HT-29 (cell line): Measurements from ENCODE around the gene PUSL1. TPM values are rescaled to one million over a fixed set of nuclear protein-coding genes. Genes with fewer than 3 reads are reported as not detected.

Experiments used
- DNase-seq: peaks from one replicate; pipeline ENCODE4 v3.0.0-alpha.2; 2015; ENCODE audit warnings: low spot score
- total RNA-seq: library from RNA; depleted of rRNA; stranded (reverse); fragments of >200 nt; shearing (Covaris generic); gene quantifications from 2 replicates; pipeline ENCODE4 v1.2.3, GENCODE V29; 2014

Gene PUSL1
- total RNA-seq, 1 experiment from 2014 or later: 152 TPM

DNA sequence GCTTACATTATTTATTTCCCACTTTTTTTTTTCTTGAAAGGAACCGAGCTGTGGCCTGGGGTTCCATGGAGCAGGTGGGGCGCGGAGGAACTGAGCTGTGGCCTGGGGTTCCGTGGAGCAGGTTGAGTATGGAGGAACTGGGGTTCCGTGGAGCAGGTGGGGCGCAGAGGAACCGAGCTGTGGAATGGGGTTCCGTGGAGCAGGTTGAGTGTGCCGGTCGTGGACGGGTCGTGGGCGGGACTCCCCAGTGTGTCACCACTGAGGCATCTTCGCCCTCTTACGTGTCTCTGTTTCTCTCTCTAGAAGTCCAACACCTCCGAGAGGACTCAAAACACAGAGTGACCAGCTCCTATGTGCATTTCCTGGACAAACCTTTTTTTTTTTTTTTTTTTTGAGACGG, 29.4 kb upstream of the PUSL1 start:
- DNase-seq: no peak

DNA sequence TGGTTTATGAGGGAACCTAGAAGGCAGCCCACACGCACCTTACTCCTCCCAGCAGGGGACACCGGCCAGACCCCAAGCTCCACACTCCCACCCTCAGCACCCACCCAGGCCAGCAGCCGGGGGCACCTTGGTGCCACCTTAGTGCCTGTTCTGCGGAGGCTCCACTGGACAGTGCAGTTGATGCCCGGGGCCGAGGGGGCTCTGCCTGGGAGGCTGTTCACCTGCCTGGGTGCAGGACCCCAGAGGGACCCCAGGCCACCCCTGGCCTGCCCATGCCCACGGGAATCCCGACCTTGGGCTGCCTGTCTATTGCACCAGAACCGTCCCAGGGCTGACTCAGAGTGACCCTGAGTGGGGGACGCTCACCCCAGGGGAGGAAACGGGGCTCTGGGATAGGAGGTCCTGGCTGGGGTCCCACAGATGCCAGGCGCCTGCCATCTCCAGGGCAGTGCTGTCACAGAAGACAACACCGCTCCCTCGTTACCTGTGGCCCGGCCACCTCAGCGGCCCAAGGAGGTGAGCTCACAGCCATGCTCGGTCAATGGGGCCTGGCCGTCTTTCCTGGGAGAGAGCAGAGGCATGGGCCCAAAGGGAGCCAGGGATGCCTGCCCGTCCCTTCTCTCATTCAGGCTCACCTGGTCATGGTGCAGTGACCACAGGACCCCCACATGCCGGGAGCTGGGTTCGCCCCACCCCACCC, 27.5 kb upstream of the PUSL1 start:
- no peak for DNase-seq

DNA sequence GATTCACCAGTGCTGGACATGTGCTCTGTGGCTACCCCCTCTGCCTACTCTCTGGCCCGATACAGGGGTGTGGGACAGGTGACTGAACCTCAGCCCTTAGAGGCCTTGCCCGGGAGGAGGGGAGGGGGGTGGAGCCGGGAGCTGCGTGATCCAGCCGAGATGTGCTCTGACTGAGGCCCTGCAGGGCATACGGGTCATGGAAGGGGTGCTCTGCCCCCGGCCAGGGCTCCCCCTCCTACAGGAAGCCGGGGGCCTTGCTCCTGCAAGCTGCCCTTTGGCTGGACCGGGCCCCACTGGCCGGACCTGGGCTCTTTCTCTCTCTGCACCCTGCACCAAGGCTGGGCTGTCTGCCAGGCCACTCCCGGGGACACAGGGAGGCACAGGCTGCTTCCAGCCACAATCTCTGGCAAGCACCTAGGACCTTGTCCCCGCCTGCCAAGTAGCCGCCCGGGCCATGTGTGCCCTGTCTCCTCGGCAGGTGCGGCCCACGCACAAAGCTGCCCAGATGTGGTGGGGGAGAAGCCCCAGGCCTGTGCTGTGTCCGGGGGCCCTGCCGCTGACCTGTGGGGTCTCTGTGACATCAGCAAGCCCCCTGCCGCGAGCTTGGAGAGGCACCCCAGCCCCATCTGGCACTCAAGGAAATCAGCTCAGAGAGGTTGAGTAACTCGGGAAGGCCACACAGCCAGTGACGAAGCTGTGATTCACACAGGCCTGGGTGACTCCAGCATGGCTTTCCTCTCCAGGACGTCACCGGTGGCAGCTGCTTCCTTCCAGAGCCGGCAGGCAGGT, 26.7 kb upstream of the PUSL1 start:
- DNase-seq: peak; percentile 58

DNA sequence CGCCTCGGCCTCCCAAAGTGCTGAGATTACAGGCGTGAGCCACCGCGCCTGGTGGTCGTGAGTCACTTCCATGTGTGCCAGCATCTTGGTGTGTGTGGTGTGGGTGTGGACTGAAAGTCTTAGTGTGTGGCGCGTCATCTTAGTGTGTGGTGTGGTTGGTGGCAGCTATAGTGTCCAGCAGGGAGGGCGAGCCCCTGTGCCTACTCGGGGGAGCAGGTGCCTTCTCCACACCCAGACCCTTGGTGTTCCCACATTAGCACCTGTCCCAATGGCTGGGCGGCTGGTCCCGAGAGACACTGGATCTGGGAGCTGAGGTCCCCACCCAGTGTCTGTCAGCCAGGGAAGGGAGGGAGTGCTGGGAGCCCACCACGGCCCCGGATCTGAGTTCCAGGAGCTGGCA, 25.4 kb upstream of the PUSL1 start:
- DNase-seq: no peak

DNA sequence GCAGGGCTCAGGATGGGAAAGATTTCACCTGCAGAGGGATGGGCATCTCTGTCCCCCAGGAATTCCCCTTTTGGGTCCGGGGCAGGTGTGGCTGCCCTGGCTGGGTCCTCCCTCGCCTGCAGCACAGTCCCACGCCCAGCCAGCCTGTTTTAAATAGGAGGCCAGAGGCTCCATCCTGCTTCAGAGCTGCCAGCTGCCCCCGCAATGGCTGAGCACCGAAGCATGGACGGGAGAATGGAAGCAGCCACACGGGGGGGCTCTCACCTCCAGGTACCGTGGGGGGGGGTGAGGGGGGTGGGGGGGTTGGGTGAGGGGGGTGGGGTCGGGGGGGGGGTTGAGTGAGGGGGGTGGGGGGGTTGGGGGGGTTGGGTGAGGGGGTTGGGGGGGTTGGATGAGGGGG, 24.6 kb upstream of the PUSL1 start:
- DNase-seq: no peak

DNA sequence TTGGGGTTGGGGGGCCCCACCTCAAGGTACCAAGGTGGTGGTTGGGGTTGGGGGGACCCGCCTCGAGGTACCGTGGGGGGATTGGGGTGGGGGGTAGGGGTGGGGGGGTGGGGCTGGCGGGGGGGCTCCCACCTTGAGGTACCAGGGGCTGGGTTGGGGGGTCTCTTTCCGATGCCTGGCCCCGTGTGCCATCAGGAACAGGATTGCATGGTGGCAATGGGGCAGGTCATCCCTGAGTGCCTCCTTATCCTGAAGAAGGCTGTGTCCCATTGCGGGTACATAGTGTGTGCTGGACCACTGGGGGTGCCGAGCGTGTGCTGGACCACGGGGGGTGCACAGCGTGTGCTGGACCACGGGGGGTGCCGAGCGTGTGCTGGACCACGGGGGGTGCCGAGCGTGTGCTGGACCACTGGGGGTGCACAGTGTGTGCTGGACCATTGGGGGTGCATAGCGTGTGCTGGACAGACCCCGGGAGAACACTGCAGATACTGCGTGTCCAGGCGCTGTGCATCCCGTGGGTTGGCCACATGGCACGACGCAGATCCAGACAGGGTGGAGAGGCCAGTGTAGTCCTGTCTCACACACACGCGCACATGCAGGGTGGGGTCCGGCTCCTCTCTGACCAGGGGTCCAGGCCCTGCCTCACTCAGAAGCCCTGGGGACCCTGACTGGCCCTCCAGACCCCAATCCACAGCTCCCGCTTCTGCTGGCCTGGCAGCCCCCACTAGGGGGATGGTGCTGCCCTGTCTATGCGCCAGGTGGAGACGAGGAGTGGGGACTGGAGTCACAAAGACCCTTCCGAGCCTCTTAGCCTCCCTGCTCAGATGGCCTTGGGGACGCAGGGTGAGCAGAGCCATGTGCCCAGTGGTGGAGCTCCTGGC, 23.9 kb upstream of the PUSL1 start:
- DNase-seq: no peak

DNA sequence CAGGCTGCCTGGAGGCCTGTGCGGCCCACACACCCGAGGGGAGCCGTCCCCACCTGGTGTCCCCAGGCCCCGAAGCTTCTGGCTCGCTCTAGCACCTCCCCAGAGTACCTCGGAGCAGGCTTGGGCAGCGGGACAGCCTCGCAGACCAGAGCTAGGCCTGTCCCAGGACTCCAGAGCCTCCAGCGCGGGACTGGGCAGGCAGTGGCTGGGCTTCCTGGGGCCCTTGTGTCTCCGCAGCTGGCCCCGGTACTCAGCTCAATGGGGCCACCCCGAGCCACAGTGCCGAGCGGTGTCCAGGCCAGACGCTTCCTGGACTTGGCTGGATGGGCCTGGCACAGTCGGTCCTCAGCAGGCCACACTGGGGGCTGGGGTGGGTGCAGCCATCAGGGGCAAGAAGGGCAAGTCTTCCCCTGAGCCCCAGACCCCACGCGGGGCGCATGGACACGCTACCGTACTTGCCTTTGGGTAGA, 23.3 kb upstream of the PUSL1 start:
- DNase-seq: no peak

DNA sequence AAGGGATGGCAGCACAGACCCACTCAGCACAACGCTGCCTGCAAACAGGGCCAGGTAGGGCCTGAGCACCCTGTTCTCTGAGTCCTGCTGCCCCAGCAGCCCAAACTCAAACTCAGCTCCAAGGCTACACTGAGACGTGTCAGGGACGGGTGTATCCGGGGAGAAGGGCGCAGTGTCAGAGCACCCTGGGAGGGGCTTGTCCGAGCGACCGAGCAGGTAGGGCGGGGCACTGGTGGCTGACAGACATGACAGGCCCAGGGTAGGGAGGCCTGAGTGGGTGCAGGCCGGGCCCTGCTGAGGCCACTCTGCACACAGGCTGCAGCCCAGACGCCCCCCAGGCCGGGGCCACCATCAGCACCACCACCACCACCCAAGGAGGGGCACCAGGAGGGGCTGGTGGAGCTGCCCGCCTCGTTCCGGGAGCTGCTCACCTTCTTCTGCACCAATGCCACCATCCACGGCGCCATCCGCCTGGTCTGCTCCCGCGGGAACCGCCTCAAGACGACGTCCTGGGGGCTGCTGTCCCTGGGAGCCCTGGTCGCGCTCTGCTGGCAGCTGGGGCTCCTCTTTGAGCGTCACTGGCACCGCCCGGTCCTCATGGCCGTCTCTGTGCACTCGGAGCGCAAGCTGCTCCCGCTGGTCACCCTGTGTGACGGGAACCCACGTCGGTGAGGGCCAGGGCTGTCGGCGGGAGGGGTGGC, 22.6 kb upstream of the PUSL1 start:
- DNase-seq: no peak

DNA sequence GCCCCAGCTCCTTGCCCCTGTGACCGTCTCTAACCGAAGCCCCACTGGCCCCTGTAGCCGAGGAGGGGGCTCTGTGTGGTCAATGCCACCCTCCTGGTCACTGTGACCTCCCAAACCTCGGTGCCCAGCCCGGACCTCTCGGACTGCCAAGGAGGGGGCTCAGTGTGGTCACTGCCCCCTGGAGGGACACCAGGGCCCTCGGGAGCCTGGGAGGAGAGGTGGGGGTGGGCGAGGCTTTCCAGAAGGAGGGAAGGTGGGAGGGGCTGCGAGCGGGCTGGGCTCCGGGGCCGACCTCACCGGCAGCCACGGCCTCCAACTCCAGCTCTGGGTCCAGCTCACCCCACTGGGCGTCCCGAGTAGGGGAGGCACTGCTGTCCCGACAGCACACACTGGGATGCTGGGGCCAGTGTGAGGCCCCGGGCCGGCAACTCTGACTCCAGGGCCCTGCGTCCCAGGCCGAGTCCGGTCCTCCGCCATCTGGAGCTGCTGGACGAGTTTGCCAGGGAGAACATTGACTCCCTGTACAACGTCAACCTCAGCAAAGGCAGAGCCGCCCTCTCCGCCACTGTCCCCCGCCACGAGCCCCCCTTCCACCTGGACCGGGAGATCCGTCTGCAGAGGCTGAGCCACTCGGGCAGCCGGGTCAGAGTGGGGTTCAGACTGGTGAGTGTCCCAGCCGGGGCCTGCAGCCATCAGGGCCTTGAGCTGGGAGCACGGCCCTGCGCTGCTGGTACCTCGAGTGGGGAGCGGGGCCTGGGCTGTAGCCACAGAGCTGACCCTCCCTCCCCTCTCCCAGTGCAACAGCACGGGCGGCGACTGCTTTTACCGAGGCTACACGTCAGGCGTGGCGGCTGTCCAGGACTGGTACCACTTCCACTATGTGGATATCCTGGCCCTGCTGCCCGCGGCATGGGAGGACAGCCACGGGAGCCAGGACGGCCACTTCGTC, 21.8 kb upstream of the PUSL1 start:
- DNase-seq: no peak

DNA sequence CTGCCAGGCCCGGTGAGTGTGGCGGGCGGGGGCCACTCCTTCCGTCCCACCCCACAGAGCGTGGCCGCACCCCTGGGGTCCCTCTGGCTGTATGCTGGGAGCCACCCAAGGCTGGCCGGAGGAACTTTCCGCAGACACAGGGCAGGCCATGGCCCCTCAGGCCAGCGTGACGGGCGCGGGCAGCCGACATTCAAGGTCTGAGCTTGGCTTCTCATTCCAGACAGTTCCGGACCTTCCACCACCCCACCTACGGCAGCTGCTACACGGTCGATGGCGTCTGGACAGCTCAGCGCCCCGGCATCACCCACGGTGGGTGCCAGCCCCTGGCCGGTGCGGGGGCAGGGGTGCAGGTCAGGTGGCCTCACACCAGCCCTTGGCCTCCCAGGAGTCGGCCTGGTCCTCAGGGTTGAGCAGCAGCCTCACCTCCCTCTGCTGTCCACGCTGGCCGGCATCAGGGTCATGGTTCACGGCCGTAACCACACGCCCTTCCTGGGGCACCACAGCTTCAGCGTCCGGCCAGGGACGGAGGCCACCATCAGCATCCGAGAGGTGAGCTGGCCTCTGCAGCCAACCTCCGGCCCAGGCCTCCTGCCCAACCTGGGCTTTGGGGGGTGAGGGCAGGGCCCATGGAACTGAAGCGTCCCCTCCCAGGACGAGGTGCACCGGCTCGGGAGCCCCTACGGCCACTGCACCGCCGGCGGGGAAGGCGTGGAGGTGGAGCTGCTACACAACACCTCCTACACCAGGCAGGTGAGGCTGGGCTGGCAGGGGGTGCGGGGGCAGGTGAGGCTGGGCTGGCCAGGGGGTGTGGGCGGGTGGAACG, 20.9 kb upstream of the PUSL1 start:
- DNase-seq: no peak

DNA sequence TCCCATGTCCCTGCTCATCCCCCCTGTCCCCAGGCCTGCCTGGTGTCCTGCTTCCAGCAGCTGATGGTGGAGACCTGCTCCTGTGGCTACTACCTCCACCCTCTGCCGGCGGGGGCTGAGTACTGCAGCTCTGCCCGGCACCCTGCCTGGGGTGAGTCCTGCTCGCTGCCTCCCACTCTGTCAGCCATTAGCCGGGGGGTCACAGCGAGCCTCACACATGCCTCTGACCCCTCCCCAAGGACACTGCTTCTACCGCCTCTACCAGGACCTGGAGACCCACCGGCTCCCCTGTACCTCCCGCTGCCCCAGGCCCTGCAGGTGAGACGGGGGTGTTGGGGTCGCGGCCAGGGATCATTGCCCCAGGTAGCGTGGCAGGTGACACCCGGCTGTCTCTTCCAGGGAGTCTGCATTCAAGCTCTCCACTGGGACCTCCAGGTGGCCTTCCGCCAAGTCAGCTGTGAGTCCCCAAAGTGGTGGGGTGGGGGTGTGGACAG, 18.1 kb upstream of the PUSL1 start:
- peak; percentile 77 for DNase-seq

DNA sequence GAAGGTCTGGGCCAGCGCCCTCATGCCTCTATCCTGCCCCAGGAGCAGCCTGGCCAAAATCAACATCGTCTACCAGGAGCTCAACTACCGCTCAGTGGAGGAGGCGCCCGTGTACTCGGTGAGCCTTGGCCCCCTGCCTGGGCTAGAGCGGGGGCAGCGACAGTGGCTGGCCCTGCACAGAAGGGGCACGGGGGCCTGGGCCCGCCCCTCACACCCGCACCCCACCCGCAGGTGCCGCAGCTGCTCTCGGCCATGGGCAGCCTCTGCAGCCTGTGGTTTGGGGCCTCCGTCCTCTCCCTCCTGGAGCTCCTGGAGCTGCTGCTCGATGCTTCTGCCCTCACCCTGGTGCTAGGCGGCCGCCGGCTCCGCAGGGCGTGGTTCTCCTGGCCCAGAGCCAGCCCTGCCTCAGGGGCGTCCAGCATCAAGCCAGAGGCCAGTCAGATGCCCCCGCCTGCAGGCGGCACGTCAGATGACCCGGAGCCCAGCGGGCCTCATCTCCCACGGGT, 17.3 kb upstream of the PUSL1 start:
- DNase-seq: peak; percentile 31

DNA sequence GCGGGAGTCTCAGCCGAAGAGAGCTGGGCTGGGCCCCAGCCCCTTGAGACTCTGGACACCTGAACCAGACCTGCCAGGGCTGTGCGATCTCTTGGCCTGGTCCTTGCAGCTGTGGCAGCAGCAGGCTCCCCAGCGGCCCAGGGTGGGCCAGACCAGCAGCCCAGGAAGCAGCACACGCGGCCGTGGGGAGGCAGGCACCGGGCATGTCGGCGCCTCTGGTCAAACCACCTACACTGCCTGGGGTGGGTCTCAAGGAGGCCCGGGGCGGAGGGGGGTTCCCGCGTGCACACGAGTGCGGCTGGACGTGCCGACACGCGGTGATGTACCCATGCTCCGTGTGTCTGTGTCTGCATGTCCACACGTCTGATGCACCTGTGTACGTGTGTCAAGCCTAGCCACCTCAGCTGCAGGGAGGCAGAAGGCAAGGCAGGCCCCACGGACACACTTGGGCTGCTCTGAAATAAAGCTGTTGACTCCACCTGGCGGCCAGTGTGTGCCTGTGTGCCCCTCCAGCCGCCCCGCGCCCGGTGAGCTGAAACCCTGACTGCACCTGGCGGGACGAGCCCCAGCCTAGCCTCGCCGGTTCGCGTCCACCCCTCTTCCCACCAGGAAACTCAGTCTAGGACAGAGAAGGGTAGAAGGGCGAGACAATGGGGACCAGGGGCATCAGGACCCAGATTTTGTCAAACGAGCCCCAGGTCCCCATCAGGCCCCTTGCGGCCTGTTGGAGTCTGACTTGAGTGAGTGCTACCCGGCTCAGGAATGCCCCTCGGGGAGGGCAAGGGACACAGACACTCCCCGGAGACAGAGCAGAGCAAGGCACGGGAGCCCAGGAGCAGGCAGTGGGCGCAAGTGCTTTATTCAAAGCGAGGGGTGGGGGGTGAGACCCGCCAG, 16.6 kb upstream of the PUSL1 start:
- DNase-seq: peak; percentile 86

DNA sequence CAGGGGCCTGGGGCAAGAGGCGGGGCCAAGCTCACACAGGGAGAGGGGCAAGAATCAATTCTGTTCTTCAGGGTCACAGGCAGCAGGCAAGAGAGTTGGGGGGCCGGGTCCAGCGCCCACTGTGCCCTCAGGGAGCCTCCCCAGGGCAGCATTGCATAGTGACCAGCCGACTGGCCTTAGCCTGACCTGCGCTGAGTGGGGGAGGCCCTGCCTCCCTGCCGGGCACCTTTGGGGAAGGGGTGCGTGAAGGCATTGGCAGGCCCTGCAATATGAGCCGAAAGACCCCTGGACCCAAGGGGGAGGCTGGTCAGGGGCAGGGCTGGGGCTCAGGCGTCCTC, 16.0 kb upstream of the PUSL1 start:
- DNase-seq: no peak

DNA sequence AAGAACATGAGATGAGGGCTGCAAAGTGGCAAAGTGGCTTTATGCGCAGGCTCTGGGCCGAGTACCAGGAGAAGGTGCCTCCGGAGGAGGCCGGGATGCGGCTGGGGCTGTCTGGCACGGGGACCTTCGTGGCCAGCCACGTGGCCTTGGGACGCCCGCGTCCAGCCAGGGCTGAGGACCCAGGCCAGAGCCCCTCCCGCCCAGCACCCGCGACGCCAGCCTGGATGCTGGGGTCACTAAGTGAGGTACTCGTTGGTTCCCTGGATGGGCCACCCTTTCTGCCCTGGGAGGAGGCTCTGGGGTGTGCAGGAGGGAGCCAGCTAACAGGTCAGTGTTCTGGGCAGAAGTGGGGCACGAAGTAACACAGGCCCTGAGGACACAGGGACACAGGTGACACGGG, 15.5 kb upstream of the PUSL1 start:
- DNase-seq: no peak

DNA sequence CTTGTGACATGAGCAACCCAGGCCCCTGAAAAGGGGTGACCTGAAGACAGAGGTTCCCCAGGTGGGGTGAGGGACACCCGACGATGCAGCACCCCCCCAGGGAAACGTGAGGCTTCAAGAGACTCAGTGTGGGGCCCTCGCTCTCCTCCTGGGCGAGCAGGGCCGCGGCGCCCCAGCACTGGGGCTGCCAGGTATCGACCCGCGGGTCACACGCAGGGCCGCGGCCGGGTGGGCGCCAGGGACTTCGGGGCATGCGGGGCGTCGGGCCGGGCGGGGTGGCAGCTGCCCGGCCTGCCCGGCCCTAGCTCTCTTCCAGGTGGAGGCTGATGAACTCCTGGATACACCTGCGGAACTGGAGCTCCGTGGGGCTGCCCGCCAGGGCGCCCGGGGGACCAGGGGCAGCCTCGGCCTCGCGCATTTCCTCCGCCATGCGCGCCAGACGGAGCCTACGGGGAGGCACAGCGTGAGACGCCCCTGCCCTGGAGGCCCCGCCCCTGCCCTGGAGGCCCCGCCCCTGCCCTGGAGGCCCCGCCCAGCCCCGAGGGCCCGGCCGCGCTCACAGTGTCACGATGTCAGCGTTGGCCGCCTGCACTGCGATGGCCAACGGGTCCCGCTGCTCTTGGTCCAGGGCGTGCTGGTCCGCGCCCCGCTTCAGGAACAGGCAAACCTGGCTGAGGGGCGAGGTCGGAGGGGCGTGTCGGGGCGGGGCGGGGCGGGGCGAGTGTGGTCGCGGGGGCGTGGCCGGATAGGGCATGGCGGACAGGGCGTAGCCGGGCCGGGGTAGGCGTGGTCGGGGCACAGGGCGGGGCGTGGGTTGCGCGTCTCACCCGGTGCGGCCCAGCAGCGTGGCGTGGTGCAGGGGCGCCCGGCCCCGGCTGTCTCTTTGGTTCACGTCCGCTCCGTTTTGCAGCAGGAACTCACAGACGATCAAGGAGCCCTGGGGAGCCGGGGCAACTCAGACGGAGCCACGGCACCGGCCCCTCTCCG, 14.8 kb upstream of the PUSL1 start:
- no peak for DNase-seq
